ENCODE measurements around the gene EPB41L4B.
A peak's percentile ranks its signal among the peaks of the same experiment; 100 is the strongest.
"Not testable (repeated sequence)": the region's sequence is repeated elsewhere in the genome, so short reads cannot be mapped to it uniquely, and the experiment has no call there.

The EPB41L4B gene

DNA sequence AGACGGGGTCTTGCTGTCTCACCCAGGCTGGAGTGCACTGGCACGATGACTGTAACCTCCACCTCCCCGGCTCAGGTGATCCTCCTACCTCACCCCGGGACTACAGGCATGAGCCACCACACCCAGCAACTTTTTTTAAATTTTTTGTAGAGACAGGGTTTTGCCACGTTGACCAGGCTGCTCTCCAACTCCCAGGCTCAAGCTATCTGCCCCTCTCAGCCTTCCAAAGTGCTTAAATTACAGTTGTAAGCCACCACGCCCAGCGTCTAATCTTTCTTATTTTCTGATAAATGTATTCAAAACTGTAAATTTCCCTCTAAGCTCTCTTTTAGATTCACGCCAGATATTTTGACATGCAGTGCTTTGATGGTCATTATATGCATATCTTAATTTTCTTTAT is 164.2 kb downstream of the EPB41L4B start:
- DNase-seq: no peak

DNA sequence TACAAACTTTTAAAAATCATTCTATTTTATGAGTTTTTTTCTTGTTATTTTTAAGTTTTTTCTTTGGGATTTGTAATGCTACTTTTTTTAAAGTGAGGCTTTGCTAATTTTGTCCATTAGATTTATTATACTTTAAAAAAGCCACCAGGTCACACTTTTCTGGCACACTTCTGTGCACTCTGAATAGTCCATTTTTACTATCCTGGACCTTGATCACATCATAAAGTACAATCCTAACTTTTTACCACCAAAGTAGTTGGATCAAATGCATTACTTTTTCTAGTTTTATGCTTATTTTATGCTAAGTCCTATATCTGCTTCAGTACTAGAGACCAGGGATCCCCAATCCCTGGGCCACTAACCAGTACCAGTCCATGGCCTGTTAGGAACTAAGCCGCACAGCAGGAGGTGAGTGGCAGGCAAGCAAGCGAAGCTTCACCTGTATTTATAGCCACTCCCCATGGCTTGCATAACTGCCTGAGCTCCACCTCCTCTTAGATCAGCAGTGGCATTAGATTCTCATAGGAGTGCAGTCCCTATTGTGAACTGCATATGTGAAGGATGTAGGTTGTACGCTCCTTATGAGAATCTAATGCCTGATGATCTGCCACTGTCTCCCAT is 169.8 kb downstream of the EPB41L4B start:
- peak; percentile 7 for DNase-seq

DNA sequence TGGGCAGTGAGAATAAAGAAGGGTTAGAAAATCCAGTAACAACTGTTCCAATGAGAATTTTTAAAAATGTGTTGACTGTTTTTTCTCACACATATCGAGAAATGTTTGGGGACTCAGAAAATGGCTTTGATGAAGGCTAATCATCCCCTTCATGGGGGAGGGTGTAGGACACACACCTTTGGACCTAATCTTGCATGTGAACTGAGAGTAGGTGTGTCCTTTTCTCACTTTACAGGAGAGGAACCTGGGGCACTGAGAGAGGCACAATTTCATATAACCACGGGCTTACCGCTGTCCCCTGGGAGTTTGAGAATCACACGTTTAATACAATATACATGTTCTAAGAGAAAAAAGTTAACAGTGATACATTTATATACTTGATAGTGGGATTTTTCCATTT is 171.1 kb downstream of the EPB41L4B start:
- no peak for DNase-seq

DNA sequence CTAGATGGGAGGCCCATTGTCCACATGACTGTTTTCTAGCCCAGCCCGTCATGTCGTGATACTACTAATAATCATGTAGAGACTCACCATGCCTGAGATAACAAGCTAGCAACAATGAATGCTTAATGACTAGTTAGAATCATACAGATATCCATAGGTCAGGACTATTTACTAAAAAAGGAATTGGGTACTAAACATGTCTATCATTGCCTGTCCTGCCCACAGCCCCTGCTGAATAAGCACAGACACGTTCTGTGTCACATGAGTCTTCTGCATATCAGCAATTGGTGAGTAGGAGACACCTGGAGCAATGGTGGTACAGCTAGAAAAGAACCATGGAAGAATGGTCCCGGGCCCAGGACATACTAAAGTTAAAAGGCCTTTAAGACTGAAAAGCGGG is 171.8 kb downstream of the EPB41L4B start:
- DNase-seq: no peak

DNA sequence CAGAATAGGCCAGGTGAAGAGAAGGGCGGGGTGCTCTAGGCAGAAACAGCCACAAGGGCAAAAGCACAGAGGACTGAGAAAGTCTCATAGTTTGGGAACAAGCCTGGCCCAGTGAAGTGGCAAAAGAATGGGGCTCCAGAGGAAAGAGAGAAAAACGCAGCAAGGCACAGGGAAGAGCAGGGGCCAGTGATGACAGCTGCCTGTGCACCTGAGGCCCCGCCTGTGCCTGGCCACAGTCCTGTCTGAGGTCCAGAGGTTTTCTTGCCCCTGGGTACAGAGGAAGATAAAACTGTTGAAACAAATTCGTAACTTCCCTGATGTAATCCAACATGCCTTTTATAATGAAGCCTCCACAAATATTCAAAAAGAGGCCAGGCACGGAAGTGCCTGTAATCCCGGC is 175.8 kb downstream of the EPB41L4B start:
- no peak for DNase-seq

- peak; percentile 4 for DNase-seq
Observed at GRCh38 chr9:109143881-109144562, 176.8 kb downstream of the EPB41L4B start.

- DNase-seq: no peak
Observed at GRCh38 chr9:109141375-109141774, 179.5 kb downstream of the EPB41L4B start.

DNA sequence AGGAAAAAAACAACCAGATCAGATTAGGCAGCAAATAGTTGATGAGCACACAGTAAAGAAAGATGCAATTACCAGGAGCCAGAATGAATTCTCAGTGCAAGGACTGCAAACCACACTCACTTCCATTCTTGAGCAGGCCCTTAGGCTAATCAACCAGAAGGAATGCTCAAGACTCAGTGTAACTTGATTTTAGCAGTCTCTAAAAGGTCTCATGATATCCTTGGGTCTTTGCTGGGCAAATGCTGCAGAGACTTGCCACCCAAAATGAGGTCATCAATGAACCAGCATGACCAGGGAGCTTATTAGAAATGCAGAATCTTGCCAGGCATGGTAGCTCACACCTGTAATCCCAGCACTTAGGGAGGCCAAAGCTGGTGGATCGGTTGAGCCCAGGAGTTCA is 181.0 kb downstream of the EPB41L4B start:
- no peak for DNase-seq

DNA sequence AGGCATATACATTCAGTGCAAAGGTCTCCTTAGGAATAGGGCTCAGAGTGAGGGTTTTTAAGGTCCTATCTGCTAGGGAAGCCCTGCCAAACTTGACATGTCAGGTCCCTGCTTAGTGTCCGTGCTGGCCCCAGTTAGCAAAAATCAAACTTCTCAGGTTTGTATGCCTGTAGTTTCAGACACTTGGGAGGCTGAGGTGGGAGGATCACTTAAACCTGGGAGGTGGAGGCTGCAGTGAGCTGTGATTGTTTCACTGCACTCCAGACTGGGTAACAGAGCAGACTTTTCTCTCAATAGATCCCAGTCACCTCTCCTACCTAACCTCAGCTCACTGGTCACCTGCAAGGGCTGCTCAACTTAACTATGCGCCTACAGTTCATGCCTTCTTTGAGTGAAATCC is 182.4 kb downstream of the EPB41L4B start:
- DNase-seq: no peak

DNA sequence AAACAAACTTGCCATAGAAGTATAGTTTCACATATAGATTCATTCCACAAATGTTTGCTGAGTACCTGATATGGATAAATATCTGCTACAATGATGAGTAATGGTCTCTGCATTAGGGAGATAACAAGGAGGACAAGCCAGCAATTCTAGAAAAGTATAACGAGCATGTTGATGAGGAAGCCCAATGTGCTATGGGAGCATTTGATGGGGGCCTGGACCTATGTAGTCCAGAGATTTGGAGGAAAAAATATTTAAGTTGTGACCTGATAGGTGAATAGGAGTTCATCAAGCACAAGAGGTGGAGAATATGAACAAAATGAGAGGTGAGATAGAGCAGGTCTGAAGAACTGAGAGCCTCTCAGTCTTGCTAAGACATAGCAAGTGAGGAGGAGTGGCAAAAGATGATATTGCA is 186.7 kb downstream of the EPB41L4B start:
- DNase-seq: no peak

- no peak for DNase-seq
Observed at GRCh38 chr9:109133533-109133932, 187.3 kb downstream of the EPB41L4B start.

- DNase-seq: no peak
Observed at GRCh38 chr9:109132567-109133021, 188.3 kb downstream of the EPB41L4B start.

GRCh38 chr9:109129470-109130197 is 191.2 kb downstream of the EPB41L4B start:
- DNase-seq: no peak

DNA sequence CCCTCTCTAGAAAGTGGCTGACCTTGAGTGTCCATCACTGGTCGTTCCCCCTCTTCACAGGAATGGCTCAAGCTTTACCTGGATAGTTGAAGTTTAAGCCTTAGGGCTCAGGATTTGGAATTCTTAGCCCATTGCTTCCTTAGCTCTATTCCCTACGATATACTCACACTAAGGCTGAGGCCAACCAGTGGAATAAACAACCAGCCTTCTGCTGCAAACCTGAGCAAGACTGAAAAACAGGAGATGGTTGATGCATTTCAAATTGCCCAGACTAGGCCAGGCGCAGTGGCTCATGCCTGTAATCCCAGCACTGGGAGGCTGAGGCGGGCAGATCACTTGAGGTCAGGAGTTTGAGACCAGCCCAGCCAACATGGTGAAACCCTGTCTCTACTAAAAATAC is 194.2 kb downstream of the EPB41L4B start:
- not testable (repeated sequence) for DNase-seq

DNA sequence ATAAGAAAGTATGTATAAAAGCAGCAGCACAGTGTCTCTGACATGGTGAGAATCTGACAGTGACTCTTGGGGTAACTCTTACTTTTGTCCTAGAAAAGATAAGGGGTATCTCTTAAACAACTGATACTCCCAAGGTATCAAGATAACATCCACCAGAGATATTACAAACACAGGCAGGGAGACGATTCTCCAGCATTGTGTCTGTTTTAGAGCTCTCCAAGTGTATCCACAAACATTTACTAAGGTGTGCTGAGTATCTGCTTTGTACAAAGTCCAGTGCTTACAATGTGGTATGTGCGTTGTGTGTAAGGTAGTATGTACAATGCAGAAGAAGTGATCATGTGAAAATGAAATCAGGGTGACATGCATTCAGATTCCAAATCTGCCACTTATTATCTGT is 196.7 kb downstream of the EPB41L4B start:
- DNase-seq: no peak

DNA sequence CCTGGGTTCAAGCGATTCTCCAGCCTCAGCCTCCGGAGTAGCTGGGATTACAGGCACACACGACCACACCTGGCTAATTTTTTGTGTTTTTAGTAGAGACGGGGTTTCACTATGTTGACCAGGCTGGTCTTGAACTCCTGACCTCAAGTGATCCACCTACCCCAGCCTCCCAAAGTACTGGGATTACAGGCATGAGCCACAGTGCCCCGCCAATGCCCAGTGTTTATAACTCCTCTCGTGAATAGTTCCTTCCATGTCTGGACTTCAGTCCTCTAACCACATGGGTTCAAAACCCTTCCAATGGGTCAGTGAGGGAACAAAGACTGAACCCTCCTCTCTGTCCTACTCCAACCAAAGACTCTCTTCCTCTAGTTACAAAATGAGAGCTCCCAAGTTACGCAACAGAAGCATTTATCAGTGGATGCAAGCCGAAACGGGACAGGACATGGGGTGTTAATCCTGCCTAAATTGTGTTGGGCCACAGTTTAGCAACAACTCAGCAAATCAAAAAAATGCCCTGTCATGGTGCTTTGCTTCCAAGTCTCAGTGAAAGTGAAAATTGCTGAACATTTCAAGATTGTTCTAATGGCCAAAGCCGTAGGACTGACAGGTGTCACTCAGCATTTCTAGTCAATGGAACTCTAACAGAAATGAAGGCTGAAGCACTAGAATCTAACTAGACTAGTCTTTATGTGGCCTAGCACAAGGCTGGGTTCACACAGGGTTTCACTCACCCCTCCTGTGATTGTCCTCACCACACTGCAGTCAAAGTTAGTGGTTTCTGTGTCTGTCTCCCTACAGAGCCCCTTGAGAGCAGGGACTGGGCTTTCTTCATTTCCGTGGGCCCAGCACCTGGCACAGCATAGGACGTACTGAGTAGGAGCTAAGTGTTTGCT is 197.9 kb downstream of the EPB41L4B start:
- DNase-seq: no peak

Measured in NCI-H146 (cell line).